Caco-2 (cell line): ENCODE measurements around the gene POLDIP3. TPM values are rescaled to one million over a fixed set of nuclear protein-coding genes. Genes with fewer than 3 reads are reported as not detected.

Experiments used
- BruUV-seq: library from RNA; stranded (reverse); fragments of 400-500 nt; replicated peaks from 2 replicates; lab custom pipeline; 2021; lab: Mats Ljungman, UMichigan
- CTCF ChIA-PET: fragments of 300-600 bp; sonication (Branson Sonifier 250); formaldehyde crosslinking; loops from one replicate; lab custom pipeline; 2022; ENCODE audit warnings: antibody characterized with exemption; lab: Charles Lee
- POLR2A ChIA-PET: fragments of 300-600 bp; sonication (Branson Sonifier 250); formaldehyde crosslinking; loops from one replicate; lab custom pipeline; 2022; ENCODE audit warnings: antibody characterized with exemption; lab: Charles Lee
- DNase-seq, 2 experiments: peaks; one replicate each; pipeline versions ENCODE4 v3.0.0 to v3.0.0-alpha.2; 2020 to 2022
- H3K27me3 ChIP-seq: replicated peaks from 2 replicates; pipeline ENCODE4 v1.6.0; 2011; ENCODE audit warnings: low read length; ENCODE audit not compliant: control insufficient read depth, insufficient read depth
- H3K36me3 ChIP-seq: 2 replicates; pipeline ENCODE4 v1.5.1; 2011; ENCODE audit warnings: low read length; ENCODE audit not compliant: control insufficient read depth, insufficient read depth
- H3K4me1 ChIP-seq: fragments of 250-450 bp; sonication (Bioruptor Pico); 2 replicates; pipeline ENCODE4 v1.5.1; 2020; ENCODE audit warnings: mild to moderate bottlenecking
- H3K4me3 ChIP-seq: 2 replicates; pipeline ENCODE4 v1.5.1; 2011; ENCODE audit warnings: low read depth, mild to moderate bottlenecking, control low read depth, low read length
- H3K9me3 ChIP-seq: fragments of 250-450 bp; sonication (Bioruptor Pico); 2 replicates; pipeline ENCODE4 v1.5.1; 2020; ENCODE audit warnings: mild to moderate bottlenecking, moderate library complexity
- H3K27ac Mint-ChIP-seq: one replicate; pipeline ENCODE4 v1.8.0; 2022; ENCODE audit warnings: mixed read lengths; ENCODE audit not compliant: unreplicated experiment
- H3K27me3 Mint-ChIP-seq: one replicate; pipeline ENCODE4 v1.8.0; 2022; ENCODE audit warnings: mixed read lengths; ENCODE audit not compliant: insufficient read depth, unreplicated experiment
- H3K36me3 Mint-ChIP-seq: one replicate; pipeline ENCODE4 v1.8.0; 2022; ENCODE audit warnings: mild to moderate bottlenecking, mixed read lengths; ENCODE audit not compliant: insufficient read depth, unreplicated experiment
- H3K4me1 Mint-ChIP-seq: one replicate; pipeline ENCODE4 v1.8.0; 2022; ENCODE audit warnings: low read depth, mixed read lengths; ENCODE audit not compliant: unreplicated experiment
- H3K4me3 Mint-ChIP-seq: one replicate; pipeline ENCODE4 v1.8.0; 2022; ENCODE audit warnings: mild to moderate bottlenecking, moderate library complexity, mixed read lengths; ENCODE audit not compliant: unreplicated experiment
- H3K9me3 Mint-ChIP-seq: one replicate; pipeline ENCODE4 v1.8.0; 2022; ENCODE audit warnings: mixed read lengths; ENCODE audit not compliant: unreplicated experiment
- CTCF ChIP-seq, 2 experiments: fragments of 200-600 bp in 1 of 2; IDR thresholded peaks; 1 replicate in 1 of 2; 2 replicates in 1 of 2; pipeline versions ENCODE4 v1.5.1 to v1.8.0; 2011 to 2022; ENCODE audit warnings: antibody characterized with exemption in 1 of 2, control low read depth in 1 of 2, inconsistent platforms in 1 of 2, low read depth in 1 of 2, low read length in 1 of 2, mild to moderate bottlenecking in 1 of 2, moderate library complexity in 1 of 2; ENCODE audit not compliant: insufficient read depth in 1 of 2, severe bottlenecking in 1 of 2, unreplicated experiment in 1 of 2
- intact Hi-C: fragments of 100-400 bp; cut with micrococcal nuclease; formaldehyde crosslinking; loops from one replicate; pipeline ENCODE4 v1.10.0; 2022; ENCODE audit not compliant: unreplicated experiment
- total RNA-seq: library from RNA; stranded (reverse); gene quantifications from 2 replicates; pipeline ENCODE4 v1.2.3, GENCODE V29; 2022

The POLDIP3 gene
- total RNA-seq, 1 experiment from 2014 or later = 70.8 TPM

GRCh38 chr22:42656578-42656977, 41.9 kb upstream of the POLDIP3 start:
- intact Hi-C loops = no loop called here
- no TSS peak for BruUV-seq
- no peaks in the 10 kb centered on the region for H3K36me3 ChIP-seq
- no peak for DNase-seq
- no peak overlapping the region for H3K4me3 ChIP-seq
- CTCF ChIA-PET = no interaction called here
- Mint-ChIP-seq H3K4me1 (peaks cover 19% of the 10 kb centered on the region), H3K4me3 (no peak overlapping the region), H3K27ac (no peak overlapping the region), H3K36me3 (no peaks in the 10 kb centered on the region), H3K27me3 (no peaks in the 10 kb centered on the region), H3K9me3 (no peaks in the 10 kb centered on the region)
- TF ChIP-seq CTCF (IDR thresholded peaks at IDR 0.05; ENCODE audit: insufficient read depth in 1 of 2, low read depth in 1 of 2, low read length in 1 of 2, severe bottlenecking in 1 of 2, unreplicated experiment in 1 of 2) = no peak
- H3K4me1 ChIP-seq = peaks cover 19% of the 10 kb centered on the region
- H3K27me3 ChIP-seq = no peaks in the 10 kb centered on the region
- no peaks in the 10 kb centered on the region for H3K9me3 ChIP-seq
- POLR2A ChIA-PET = no interaction called here

DNA sequence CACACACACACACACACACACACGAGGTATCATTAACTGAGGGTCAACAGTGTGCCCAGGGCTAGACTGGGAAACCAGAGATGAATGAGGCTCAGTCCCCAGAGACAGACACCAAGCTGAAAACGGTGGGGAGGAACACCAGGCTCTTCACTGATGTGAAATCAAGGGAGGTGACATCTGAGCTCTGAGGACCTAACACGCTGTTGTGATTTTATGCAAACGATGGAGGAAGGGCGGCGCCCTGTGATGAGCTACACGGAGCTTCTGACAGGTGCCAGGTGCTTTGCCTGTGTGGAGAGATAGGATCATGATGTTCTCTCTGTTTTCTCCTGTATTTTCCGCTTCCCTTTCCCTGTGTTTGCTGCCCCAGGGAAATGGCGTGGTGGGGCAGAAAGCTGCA, 41.0 kb upstream of the POLDIP3 start:
- no peak overlapping the region for H3K4me3 Mint-ChIP-seq
- H3K4me1 Mint-ChIP-seq = peaks cover 24% of the 10 kb centered on the region
- intact Hi-C loops = loop anchor here (2.0 kb wide), 1 partner anchor 33 kb away; no protein-coding TSS in a partner anchor
- no peaks in the 10 kb centered on the region for H3K36me3 Mint-ChIP-seq
- ChIA-PET POLR2A (no interaction called here), CTCF (no interaction called here)
- BruUV-seq = no TSS peak
- Histone ChIP-seq H3K4me3 (no peak overlapping the region), H3K9me3 (no peaks in the 10 kb centered on the region), H3K36me3 (no peaks in the 10 kb centered on the region), H3K27me3 (no peaks in the 10 kb centered on the region), H3K4me1 (peaks cover 19% of the 10 kb centered on the region)
- no peak for DNase-seq
- H3K27ac Mint-ChIP-seq = no peak overlapping the region
- H3K27me3 Mint-ChIP-seq = no peaks in the 10 kb centered on the region
- no peaks in the 10 kb centered on the region for H3K9me3 Mint-ChIP-seq
- no peak for TF ChIP-seq CTCF (IDR thresholded peaks at IDR 0.05; ENCODE audit: insufficient read depth in 1 of 2, low read depth in 1 of 2, low read length in 1 of 2, severe bottlenecking in 1 of 2, unreplicated experiment in 1 of 2)

DNA sequence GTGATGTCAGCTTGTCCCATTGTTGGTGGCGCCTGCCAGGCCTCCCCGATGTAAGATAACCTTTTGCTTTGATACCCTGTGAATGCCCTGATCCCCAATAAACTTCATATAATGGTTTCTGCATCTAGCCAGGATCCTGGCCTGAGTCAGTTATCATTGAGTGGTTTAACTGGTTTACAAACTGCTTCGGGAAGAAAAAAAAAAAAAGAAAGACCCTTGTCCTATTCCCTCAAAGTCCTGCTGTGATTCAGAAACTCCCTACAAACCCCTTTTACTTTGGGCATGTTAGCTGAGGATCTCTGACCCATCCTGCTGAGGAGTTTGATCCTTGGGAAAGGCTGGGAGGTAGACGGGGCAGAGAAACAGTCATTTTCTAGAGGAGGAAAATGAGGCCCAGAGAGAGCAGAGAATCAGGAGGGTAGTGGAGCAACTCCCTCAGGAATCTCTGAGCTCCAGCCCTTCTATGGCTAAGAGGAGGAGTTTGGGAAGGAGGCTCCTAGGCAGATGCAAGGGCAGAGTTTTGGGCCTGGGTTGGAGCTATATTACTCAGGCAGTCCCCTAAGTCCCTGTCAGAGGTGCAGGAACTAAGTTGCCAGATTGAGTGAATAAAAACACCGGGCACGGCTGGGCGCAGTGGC, 39.9 kb upstream of the POLDIP3 start:
- no peak overlapping the region for H3K4me3 Mint-ChIP-seq
- Histone ChIP-seq H3K4me3 (no peak overlapping the region), H3K4me1 (peaks cover 19% of the 10 kb centered on the region), H3K27me3 (no peaks in the 10 kb centered on the region), H3K9me3 (no peaks in the 10 kb centered on the region), H3K36me3 (no peaks in the 10 kb centered on the region)
- no TSS peak for BruUV-seq
- ChIA-PET CTCF (no interaction called here), POLR2A (interaction anchor here (0.6 kb wide), 1 partner anchor 360 kb away, joined by 3 read pairs; no protein-coding TSS in a partner anchor)
- H3K9me3 Mint-ChIP-seq = no peaks in the 10 kb centered on the region
- H3K36me3 Mint-ChIP-seq = no peaks in the 10 kb centered on the region
- H3K4me1 Mint-ChIP-seq = peaks cover 24% of the 10 kb centered on the region
- TF ChIP-seq CTCF (IDR thresholded peaks at IDR 0.05; ENCODE audit: insufficient read depth in 1 of 2, low read depth in 1 of 2, low read length in 1 of 2, severe bottlenecking in 1 of 2, unreplicated experiment in 1 of 2) = no peak
- H3K27me3 Mint-ChIP-seq = no peaks in the 10 kb centered on the region
- intact Hi-C loops = loop anchor here (2.0 kb wide), 1 partner anchor 34 kb away; no protein-coding TSS in a partner anchor
- peak overlapping the region; percentile 74 for H3K27ac Mint-ChIP-seq
- peak in 1 of 2 experiments; percentile 29 for DNase-seq
